Suprapubic skin (tissue), 3 donors: Measurements from ENCODE around the gene MDGA2.

ENCODE experiments used
- EP300 ChIP-seq: sonication (generic); formaldehyde crosslinking; IDR thresholded peaks from one replicate; pipeline ENCODE4 v1.6.1; 2017; ENCODE audit warnings: antibody characterized with exemption
- POLR2A ChIP-seq, 2 donors: fragments of 450-650 bp; IDR thresholded peaks; one replicate each; pipeline ENCODE4 v1.6.1; 2017; ENCODE audit warnings: antibody characterized with exemption in 2 of 2, mild to moderate bottlenecking in 2 of 2, moderate library complexity in 2 of 2
- TF ChIP-seq, protein P1 (sequence below), 2 donors: fragments of 200-600 bp in 1 of 2; fragments of 450-650 bp in 1 of 2; sonication (generic) in 1 of 2; IDR thresholded peaks; one replicate each; pipeline ENCODE4 v1.5.1; 2016 to 2019; ENCODE audit warnings: antibody characterized with exemption in 2 of 2, mild to moderate bottlenecking in 1 of 2, moderate library complexity in 1 of 2

- TF ChIP-seq, protein P1, sequence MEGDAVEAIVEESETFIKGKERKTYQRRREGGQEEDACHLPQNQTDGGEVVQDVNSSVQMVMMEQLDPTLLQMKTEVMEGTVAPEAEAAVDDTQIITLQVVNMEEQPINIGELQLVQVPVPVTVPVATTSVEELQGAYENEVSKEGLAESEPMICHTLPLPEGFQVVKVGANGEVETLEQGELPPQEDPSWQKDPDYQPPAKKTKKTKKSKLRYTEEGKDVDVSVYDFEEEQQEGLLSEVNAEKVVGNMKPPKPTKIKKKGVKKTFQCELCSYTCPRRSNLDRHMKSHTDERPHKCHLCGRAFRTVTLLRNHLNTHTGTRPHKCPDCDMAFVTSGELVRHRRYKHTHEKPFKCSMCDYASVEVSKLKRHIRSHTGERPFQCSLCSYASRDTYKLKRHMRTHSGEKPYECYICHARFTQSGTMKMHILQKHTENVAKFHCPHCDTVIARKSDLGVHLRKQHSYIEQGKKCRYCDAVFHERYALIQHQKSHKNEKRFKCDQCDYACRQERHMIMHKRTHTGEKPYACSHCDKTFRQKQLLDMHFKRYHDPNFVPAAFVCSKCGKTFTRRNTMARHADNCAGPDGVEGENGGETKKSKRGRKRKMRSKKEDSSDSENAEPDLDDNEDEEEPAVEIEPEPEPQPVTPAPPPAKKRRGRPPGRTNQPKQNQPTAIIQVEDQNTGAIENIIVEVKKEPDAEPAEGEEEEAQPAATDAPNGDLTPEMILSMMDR (IDR thresholded peaks at IDR 0.05) = no peak
- TF ChIP-seq EP300 (no peak), POLR2A (IDR thresholded peaks at IDR 0.05) (no peak)
These were observed 666.7 kb downstream of the MDGA2 start for GRCh38 chr14:47008732-47009131.
